ENCODE results near the gene FGF3. TPM values are rescaled to one million over a fixed set of nuclear protein-coding genes. Genes with fewer than 3 reads are reported as not detected.

Gene FGF3
- total RNA-seq, 1 experiment from 2014 or later = 0.41 TPM

DNA sequence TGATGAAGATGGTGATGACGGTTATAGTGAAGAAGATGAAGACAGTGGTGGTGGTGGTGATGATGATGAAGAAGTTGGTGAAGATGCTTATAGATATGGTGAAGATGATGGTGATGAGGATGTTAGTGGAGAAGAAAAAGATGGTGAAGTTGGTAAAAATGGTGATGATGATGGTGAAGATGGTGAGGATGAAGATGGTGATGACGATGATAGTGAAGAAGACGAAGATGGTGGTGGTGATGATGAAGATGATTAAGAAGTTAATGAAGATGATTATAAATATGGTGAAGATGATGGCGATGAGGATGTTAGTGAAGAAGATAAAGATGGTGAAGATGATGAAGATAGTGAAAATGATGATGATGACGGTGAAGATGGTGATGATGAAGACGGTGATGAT is 25.2 kb upstream of the FGF3 start:
- no peak for DNase-seq (ENCODE audit: low spot score)

DNA sequence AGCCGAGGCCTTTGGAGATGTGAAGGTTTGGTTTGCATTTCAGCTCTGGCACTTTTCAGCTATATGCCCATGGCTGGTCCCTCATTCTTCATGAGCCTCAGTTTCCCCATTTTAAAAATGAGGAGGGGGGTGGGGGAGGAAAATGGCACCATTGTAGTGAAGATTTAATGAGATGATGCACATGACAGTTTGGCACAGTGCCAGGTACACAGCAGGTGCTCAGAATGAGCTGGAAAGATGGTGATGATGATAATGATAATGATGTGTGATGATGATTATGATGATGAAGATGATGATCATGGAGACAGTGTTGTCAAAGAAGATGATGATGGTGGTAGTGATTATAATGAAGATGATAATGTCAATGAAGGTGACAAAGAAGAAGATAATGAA is 24.3 kb upstream of the FGF3 start:
- no peak for DNase-seq (ENCODE audit: low spot score)

DNA sequence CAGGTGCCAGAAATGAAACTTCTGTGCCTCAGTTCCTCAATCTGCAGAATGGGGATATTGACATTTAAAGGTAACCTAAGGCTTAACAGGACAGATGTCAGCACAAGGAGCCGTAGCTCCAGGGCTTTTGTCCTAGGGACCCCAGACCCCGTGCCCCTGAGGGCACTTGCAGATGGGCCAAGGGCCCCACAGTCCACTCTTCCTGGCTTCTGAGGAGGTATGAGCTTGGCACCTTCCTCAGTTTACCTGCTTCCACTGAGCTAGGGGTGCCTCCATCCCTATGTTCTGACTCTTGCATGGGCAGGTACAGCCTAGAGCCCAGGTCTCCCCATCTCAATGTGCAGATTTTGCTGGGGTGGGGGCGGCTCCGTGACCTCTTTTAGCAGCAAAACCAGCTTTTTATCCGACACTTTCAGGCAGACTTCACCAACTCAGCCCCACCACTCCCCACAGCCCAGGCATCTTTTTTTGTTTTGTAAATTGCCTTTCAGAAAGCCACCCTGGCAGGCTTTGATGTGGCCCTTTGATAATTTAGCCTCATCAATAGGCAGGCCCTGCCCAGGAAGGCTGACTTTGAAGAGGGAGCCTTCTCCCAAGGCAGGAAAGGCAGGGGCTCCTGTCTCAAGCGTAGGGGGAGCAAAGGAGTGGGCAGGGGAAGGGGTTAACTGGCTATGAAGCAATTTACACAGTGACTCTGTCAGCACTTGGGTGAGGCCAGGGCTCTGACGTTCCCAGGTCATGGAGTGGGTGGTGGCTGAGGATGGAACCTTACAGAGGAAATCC is 23.7 kb upstream of the FGF3 start:
- no peak for DNase-seq (ENCODE audit: low spot score)

DNA sequence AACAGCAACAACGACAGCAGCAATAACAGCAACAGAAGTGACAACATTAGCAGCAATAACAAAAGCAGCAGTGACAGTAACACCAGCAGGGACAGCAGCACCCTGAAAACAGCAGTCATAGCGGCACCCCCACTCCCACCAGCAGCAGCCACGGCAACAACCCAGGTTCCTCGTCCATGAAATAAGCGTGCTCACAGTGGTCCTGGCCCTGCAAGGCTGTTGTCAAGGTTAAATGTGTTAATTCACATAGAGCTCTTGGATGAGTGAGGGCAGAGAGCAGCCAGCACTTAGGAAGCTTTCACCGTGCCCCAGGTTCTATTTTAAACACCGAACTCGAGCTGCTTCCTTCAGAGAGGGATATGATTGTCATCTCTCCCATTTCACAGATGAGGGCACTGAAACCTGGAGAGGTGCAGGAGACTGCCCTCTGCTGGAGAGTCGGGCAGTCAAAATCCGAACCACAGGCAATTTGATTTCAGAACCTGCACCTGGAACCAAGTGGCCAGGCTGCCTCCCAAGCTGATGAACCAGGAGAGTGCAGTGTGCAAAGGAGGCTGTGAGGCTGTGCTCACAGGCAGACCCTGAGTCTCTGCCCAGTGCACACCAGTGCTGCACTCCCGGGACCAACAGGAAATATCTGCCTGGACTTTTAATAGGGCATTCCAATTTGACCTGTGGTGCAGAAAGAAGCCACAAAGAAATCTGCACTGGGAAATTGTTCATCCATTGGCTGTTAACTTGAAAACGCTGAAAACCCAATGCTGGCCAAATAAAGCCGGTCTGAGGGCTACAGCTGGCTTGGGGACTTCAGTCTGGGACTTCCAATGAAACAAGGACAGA is 22.9 kb upstream of the FGF3 start:
- DNase-seq (ENCODE audit: low spot score) = peak; percentile 63

DNA sequence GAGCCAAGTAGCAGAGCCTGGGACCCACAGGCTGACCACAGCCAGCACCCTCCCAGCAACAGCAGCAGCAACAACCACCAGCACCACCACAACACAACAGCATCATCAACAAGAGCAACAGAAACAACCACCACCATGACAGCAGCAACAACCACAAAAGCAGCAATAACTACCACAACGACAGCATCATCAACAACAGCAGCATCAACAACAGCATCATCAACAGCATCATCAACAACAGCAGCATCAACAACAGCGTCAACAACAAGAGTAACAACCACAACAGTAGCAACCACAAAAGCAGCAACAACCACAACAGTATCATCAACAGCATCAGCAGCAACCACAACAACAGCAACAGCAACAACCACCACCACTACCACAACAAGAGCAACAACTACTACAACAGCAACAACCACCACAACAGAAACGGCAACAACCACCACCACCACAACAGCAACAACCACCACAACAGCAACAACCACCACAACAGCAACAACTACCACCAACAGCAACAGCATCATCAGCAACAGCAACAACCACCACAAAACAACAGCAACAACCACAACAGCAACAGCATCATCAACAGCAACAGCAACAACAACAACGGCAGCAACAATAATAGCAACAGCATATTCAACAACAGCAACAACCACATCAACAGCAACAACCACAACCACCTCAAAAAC is 22.1 kb upstream of the FGF3 start:
- DNase-seq (ENCODE audit: low spot score) = peak; percentile 29

DNA sequence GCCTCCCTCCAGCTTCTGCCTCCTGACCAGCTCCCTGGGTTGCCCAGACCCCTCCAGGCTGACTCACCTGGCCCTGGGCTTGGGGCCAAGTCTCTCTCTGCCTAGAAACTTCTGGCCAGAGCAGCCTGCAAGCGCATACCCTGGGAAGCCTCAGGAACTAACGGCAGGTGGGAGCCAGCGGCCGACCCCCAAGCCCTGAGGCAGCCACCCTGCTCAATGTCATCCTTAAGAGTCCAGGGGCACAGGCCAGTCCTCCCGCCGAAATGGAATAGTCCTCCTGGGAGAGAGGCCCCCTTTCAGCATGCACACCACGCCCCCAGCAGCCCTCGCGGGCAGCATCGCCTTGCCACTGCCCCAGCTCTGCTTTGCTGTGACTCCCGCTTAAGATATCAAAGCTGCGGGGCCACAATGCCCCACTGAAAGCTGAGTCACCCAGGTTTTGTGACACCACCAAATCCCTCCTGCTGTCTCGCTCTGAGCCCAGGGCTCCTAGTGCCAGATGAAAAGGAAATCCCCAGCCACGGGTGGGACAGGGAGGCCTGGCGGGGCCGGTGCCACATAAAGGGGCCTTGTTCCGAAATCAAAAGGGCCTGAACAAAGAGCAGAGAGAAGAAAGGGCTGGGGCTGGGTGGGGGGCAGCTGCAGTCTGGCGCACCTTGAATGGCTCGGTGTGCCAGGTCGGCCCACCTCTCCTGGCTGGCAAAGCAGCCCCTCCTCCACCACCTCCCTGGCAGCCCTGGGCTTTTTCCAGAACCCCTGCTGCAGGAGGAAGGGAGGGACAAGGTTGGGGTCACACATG is 21.4 kb upstream of the FGF3 start:
- peak; percentile 59 for DNase-seq (ENCODE audit: low spot score)

DNA sequence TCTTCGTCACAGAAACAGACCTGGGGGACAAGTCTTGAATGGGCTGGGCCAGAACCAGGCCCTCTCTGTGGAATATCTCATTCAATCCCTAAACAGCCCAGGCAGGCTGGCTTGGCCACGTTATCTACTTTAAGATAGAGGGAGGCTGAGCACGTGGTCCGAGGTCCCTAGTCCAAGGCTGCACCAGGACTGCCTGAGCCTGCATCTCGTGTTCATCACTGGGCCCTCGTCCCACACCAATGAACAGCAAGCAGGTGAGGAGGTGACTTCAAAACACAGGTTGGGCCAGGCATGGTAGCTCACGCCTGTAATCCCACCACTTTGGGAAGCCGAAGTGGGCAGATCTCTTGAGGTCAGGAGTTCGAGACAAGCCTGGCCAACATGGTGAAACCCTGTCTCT is 20.3 kb upstream of the FGF3 start:
- DNase-seq (ENCODE audit: low spot score) = no peak

DNA sequence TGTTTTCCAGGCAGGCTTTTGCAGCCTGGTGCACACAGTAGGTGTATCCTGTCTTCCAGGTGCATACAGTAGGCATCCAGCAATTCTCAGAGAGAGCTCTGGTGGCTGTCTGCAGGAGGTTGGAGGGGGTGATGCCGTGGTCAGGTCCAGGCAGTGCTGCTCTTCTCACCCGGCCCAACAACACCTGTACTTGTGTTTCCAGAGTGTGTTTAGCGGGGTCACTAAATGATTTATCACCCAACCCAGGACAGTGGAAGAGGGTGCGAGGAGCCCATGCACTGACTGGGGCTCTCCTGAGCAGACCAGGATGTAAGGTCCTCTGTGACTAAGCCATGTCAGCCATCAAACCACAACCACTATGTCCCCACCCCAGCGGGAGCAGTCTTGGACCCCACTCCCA is 18.6 kb upstream of the FGF3 start:
- DNase-seq (ENCODE audit: low spot score) = no peak

DNA sequence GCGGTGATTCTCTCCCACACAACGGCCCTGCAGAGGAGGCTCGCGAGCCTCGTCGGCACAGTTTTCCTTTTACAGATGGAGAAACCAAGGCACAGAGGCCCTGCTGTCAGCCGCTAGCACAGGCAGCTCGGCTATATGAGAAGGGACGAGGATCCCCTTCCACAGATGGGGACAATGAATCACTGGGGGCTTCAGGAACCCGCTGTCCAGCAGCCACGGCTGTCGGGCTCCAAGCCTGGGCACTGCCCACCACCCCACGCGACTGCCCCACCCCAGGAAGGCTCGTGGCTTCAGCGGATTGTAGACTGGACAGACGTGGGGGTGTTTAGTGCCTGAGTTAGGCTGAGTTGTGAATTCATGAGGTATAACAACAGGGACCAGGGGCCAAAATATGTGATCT is 17.2 kb upstream of the FGF3 start:
- no peak for DNase-seq (ENCODE audit: low spot score)

DNA sequence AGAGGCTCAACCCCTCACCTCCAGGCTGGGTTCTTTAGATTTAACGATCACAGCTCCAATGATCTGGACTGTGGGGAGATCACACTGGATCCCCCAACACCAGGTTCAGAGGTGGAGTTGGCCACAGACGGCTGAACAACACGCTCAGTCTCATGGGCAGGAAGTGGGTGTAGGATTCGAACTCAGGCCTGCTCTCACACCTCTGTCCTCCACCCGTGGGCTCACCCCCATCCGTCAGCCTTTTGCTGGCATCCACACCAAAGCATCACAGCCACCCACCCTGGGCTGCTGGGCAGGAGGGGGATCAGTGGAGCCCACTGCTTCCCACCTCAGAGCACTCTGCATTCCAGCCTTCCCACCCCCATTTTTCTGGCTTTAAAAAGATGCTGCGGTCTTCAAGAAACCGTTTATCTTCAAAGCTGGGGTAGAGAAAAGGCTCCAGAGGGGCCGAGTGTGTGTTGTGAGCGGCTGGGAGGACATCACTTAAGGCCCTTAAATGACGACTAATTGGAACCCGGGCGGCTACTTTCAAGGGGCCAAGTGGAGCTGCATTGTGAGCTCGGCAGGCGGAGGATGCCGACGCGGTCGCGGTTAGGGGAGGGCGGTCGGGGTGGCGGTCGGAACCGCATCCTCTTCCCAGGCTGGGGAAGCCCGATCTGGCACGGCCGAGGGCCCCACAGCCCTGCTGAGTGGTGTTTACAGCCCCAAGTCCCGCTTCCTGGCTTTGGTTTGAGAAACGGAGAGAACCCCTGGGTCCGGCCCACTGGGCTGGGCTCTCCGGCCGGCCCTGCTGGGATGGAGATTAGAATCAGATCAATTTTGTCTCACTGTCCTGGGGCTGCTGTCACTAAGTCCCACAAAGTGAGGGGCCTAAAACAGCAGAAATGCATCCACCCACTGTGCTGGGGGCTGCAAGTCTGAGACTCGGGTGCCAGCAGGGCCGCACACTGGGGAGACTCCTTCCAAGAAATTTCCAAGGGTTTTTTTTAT is 15.9 kb upstream of the FGF3 start:
- no peak for DNase-seq (ENCODE audit: low spot score)

DNA sequence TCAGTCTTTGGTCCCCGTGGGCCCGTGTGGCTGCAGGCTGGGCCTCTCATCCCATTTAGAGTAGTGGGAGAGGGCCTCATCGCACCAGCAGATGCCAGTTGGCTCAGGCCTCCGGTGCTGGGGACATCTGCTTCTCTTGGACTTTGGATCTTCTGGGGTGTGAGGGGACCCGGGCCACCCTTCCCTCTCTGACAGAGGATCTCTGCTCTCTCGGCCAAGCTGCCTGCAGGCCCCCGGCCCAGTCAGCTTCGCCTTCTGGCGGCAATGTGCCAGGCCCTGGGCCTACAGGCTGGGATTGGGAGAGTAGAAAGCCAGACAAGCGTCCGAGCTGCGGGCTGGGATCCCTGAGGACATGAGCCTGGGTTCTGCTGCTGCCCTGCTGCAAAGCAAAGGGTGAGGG is 15.0 kb upstream of the FGF3 start:
- no peak for DNase-seq (ENCODE audit: low spot score)

DNA sequence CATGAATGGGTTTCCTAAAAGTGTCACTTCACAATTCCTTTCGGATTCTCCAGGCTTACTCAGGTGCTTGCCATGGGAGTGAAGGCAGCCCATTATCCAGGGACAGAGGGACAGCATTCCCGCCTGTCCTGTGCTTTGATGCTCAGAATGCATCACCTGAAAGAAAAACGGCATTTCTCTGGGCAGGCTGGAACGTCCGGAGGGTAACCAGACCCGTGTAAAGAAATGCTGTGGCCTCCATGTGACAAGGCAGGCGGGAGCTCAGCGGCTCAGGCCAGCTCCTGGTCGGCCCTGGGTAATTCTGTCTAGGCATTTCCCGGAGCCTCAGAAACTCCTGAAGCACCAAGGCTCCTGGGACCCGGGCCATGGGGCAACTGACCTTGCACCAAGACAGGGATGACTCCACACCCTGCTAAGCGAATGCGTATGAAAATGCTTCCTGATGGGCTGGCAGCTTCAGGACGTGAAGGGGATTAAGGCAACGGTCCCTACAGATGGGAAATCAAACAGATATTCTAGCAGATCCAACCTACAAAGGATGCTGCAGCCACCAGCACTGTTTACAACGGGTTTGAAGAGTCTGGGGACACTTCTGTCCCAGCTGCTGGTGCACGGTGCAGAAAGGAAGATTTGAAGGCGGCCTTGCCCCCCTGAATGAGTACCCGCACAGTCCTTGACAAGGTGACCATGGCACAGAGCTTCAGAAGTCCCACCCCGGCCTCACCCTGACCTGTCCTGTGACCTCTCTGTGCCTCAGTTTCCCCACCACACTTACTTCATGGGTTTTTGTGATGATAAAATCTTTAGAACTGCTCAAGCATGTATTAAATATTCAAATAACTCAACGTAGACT is 13.6 kb upstream of the FGF3 start:
- no peak for DNase-seq (ENCODE audit: low spot score)

DNA sequence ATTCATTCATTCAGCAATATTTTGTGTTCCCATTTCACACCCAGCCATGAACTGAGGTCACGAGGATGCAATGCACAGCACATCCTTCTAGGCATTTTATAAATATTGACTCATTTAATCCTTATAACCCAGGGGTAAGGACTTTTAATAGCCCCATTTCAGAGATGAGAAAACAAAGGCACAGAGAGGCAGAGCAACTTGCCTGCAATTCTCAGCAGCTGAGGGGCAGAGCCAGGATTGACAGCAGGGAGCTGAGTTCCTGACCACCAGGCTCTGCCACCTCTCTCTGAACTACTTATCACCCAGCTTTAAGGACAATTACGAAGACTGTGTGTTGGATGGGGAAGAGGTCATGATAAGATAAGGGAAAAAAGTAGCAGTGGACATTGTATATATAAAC is 12.8 kb upstream of the FGF3 start:
- no peak for DNase-seq (ENCODE audit: low spot score)

DNA sequence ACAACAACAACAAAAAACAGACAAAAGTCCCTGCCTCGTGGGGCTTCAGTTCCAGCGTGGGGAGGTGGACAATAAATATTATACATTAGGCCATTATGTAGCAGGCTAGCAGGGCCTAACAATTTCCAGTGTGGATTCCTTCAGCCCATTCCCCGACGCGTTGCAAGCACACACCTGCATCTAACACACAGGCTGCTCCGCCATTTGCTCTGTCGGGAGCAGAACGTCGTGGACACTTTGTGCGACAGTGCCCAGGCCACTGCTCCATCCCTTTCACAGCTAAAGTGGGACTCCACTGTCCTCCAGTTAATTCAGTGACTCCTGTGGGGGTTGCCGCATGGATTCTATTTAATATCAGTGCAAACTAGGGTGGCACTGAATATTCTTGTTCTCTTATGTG is 10.9 kb upstream of the FGF3 start:
- no peak for DNase-seq (ENCODE audit: low spot score)

DNA sequence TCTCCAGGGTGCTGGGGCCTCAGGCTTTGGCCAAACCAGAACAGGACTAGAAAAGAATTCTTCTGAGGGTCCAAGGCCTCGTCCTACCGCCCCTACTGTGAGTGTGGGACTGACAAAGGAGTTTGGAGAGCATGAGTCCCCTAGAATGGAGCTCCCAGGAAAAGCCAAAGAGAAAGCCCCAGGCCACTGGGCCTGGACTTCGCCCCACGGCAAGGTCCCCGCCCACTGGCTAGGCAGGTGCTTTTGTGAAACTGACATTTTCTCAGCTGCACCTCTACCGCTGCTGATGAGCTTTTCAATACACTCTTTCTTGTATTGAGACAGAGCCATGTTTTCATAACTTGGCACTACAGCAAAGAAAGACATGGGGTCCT is 9.7 kb upstream of the FGF3 start:
- peak; percentile 35 for DNase-seq (ENCODE audit: low spot score)

DNA sequence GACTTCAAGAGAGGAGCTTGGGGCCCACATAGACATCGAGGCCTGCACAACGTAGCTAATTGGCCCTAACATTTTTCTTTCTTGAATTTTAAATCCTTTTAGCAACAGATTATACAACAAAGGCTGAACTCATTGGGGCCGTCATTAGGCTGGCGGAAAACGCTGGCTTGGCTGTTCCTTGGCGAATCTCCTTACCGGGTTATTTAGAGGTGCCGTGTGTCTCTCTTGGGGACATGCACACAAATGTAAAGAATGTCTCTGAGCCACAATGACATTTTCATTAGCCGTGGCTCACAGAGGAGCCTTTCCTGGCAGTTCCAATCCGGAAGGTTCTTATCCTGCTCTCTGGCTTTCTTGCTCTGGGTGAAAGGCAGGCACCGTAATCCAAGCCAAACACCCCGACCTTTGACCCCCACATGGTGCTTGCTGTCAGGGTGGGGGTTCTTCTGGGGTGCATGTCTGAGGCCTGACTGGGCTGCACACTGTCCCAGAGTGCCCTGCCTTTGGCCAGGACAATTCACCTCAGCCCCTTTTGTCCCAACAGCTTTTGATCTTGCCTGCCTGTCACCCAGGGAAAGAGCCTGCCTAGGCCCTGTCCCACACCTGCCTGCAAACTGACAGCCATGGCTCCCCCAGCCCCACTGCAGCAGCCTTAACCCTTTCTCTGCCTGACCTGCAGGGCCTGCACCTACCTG is 9.2 kb upstream of the FGF3 start:
- peak; percentile 37 for DNase-seq (ENCODE audit: low spot score)

DNA sequence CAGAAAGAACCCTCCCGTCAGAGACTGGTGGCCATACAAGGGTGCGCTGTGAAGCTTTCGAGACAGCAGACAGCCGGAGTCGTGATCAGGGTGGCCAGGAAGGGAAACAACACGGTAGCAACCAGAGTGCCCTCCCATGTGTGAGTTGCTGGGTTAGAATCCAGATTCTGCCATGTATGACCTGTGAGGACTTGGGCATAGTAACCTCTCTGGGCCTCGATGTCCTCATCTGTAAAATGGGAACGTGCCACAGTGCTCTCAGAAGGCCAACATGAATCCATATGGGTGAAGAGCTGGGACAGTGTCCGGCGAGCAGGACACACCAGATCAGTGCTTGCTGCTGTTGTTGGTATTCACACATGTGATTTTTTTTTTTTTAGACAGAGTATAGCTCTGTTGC is 7.6 kb upstream of the FGF3 start:
- DNase-seq (ENCODE audit: low spot score) = no peak

DNA sequence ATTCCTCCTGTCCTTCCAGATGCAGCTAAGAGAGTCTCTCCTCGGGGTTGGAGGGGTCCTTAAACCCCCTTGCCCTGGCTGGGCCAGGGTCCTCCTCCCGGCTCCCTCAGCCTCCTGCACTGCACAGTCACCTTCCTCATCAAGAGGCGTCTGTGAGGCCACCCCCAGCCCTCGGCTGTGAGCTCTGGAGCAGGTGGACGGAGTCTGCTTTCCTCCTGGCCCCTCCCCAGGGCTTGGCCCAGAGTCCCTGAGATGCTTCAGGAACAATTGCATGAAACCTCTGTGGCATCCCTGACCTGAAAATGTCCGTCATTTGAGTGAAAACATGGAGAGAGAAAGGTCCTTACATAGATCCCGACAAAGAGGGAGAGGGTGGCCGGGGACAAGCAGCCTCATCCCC is 6.7 kb upstream of the FGF3 start:
- no peak for DNase-seq (ENCODE audit: low spot score)
